ENCODE results near the gene SMAP2.
"Not testable (repeated sequence)": the region's sequence is repeated elsewhere in the genome, so short reads cannot be mapped to it uniquely, and the experiment has no call there.

Gene SMAP2

DNA sequence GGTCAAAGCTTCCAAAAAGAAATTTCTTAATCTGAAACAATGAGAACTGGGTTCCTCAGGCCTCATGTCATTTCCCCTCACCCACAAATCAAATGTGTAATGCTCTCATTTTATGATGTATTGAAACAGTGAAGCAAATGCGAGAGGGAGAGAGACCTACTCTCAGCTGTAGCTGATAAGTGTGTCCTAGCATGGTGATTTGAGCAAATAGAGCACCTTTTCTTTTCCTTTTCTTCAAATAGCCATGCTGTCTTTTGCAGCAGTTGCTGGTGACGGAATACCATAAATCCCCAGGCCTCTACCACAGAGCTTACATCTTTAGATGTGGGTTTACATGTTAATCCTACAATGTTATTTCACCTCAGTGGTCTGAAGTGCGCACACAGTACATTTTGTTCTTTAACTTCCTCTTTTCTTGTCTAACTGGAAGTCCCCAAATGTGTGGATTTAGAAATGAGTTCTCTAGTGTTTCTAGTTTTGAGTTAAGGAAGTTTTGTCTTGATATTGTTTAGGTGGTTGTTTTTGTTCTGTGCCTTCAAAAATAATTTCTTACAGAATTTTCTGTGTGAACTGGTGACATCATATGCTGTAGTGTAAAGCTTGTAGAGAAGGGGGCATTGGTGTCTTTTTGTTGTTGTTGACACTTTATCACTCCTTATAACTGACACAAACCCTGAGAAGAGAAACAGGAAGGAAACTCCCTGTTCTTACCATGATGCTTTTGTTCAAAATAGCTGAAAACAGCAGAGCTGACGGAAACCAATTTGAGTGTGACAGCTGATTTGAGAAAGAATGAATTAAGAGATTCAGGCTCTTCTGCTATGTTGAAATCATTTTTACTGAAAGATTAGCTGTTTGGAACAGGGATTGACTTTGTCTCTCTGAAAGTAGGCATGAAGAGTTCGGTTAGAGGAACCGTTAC is 12.2 kb downstream of the SMAP2 start:
- Histone ChIP-seq H3K4me1 (ENCODE audit: control insufficient read depth, insufficient read depth, low read length) (peaks cover 68% of the 10 kb centered on the region), H3K9ac (ENCODE audit: low read length) (peak overlapping the region; percentile 6), H3K27me3 (replicated peaks; ENCODE audit: control insufficient read depth, insufficient read depth, low read length) (no peaks in the 10 kb centered on the region), H3K9me3 (ENCODE audit: control insufficient read depth, low read length) (no peaks in the 10 kb centered on the region), H3K36me3 (ENCODE audit: control insufficient read depth, insufficient read depth, low read length, severe bottlenecking) (no peaks in the 10 kb centered on the region), H3K4me3 (ENCODE audit: low read length) (no peak overlapping the region)
- DNase-seq (ENCODE audit: low read depth), result no peak

DNA sequence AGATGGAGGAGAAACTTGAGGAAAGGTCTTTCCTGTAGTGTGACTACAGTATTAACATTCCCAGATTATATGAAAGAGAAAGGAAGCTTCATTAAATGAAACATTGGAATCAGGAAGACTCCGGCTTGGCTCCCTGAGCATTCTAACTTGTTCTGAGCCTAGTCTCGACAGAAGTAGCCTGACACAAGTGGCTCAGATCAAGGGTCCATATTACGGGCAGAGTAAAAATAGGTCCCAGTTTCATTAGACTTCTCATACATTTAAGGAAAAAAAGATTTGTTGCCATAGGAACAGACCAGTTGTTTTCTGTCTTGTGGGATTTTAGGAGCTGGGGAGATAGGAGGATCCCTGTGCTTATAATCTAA is 12.8 kb downstream of the SMAP2 start:
- Histone ChIP-seq H3K9me3 (ENCODE audit: control insufficient read depth, low read length) (no peaks in the 10 kb centered on the region), H3K27me3 (replicated peaks; ENCODE audit: control insufficient read depth, insufficient read depth, low read length) (no peaks in the 10 kb centered on the region), H3K9ac (ENCODE audit: low read length) (no peak overlapping the region), H3K4me3 (ENCODE audit: low read length) (no peak overlapping the region), H3K36me3 (ENCODE audit: control insufficient read depth, insufficient read depth, low read length, severe bottlenecking) (no peaks in the 10 kb centered on the region), H3K4me1 (ENCODE audit: control insufficient read depth, insufficient read depth, low read length) (peaks cover 68% of the 10 kb centered on the region)
- no peak for DNase-seq (ENCODE audit: low read depth)

GRCh38 chr1:40386796-40387195 is 13.3 kb downstream of the SMAP2 start:
- no peaks in the 10 kb centered on the region for H3K9me3 ChIP-seq (ENCODE audit: control insufficient read depth, low read length)
- H3K4me1 ChIP-seq (ENCODE audit: control insufficient read depth, insufficient read depth, low read length), result peaks cover 69% of the 10 kb centered on the region
- no peak overlapping the region for H3K4me3 ChIP-seq (ENCODE audit: low read length)
- H3K9ac ChIP-seq (ENCODE audit: low read length), result no peak overlapping the region
- no peaks in the 10 kb centered on the region for H3K27me3 ChIP-seq (replicated peaks; ENCODE audit: control insufficient read depth, insufficient read depth, low read length)
- H3K36me3 ChIP-seq (ENCODE audit: control insufficient read depth, insufficient read depth, low read length, severe bottlenecking), result no peaks in the 10 kb centered on the region
- DNase-seq (ENCODE audit: low read depth), result no peak

- not testable (repeated sequence) for H3K4me3 ChIP-seq (ENCODE audit: low read length); H3K9me3 ChIP-seq (ENCODE audit: control insufficient read depth, low read length); DNase-seq (ENCODE audit: low read depth); H3K9ac ChIP-seq (ENCODE audit: low read length); H3K36me3 ChIP-seq (ENCODE audit: control insufficient read depth, insufficient read depth, low read length, severe bottlenecking); H3K27me3 ChIP-seq (replicated peaks; ENCODE audit: control insufficient read depth, insufficient read depth, low read length)
- H3K4me1 ChIP-seq (ENCODE audit: control insufficient read depth, insufficient read depth, low read length), result peaks cover 67% of the 10 kb centered on the region
Measured at GRCh38 chr1:40387381-40388306, 14.1 kb downstream of the SMAP2 start.

DNA sequence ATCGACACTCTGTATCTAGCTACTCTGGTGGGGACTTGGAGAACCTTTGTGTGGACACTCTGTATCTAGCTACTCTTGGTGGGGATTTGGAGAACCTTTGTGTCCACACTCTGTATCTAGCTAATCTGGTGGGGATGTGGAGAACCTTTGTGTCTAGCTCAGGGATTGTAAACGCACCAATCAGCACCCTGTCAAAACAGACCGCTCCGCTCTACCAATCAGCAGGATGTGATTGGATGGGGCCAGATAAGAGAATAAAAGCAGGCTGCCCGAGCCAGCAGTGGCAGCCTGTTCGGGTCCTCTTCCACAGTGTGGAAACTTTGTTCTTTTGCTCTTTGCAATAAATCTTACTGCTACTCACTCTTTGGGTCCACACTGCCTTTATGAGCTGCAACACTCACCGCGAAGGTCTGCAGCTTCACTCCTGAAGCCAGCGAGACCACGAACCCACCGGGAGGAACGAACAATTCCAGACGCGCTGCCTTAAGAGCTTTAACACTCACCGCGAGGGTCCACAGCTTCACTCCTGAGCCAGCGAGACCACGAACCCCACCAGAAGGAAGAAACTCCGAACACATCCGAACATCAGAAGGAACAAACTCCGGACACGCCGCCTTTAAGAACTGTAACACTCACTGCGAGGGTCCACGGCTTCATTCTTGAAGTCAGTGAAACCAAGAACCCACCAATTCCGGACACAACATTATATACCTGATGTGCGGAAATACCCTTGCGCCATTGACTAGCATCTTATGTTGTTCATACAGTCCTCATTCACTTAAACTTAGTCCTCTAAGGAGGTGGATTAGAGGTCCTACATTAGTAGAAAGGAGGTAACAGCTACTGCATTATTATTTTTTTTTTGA is 15.2 kb downstream of the SMAP2 start:
- H3K9ac ChIP-seq (ENCODE audit: low read length); H3K9me3 ChIP-seq (ENCODE audit: control insufficient read depth, low read length); H3K27me3 ChIP-seq (replicated peaks; ENCODE audit: control insufficient read depth, insufficient read depth, low read length); DNase-seq (ENCODE audit: low read depth); H3K36me3 ChIP-seq (ENCODE audit: control insufficient read depth, insufficient read depth, low read length, severe bottlenecking); H3K4me3 ChIP-seq (ENCODE audit: low read length): not testable (repeated sequence)
- peaks cover 57% of the 10 kb centered on the region for H3K4me1 ChIP-seq (ENCODE audit: control insufficient read depth, insufficient read depth, low read length)

DNA sequence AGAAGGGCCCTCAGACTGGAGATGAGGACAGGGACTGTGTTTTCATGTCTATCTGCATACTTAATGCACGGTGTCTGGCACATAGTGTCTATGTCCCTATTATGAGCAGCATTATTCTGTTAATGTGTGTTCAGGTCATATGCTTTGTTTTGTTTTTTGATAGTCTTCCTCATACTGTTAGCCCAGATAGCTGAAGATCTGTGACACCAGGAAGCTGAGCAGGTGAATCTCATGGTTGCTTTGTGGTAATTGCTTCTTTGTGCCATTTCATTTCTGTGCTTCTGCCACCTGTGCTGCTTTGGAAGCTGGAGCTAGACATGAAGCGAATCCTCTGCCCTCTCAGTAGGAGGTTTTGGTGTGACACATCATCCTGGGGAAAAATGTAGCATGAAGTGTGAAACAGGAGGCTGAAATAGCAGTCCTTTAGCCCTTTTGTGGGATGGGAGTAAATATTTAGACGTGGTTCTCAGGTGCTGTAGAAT is 15.8 kb downstream of the SMAP2 start:
- peaks cover 51% of the 10 kb centered on the region for H3K4me1 ChIP-seq (ENCODE audit: control insufficient read depth, insufficient read depth, low read length)
- peak overlapping the region; percentile 32 for H3K9ac ChIP-seq (ENCODE audit: low read length)
- no peaks in the 10 kb centered on the region for H3K27me3 ChIP-seq (replicated peaks; ENCODE audit: control insufficient read depth, insufficient read depth, low read length)
- DNase-seq (ENCODE audit: low read depth), result no peak
- H3K9me3 ChIP-seq (ENCODE audit: control insufficient read depth, low read length), result no peaks in the 10 kb centered on the region
- H3K4me3 ChIP-seq (ENCODE audit: low read length), result no peak overlapping the region
- no peaks in the 10 kb centered on the region for H3K36me3 ChIP-seq (ENCODE audit: control insufficient read depth, insufficient read depth, low read length, severe bottlenecking)

GRCh38 chr1:40389871-40390560 is 16.5 kb downstream of the SMAP2 start:
- Histone ChIP-seq H3K4me1 (ENCODE audit: control insufficient read depth, insufficient read depth, low read length) (peaks cover 50% of the 10 kb centered on the region), H3K36me3 (ENCODE audit: control insufficient read depth, insufficient read depth, low read length, severe bottlenecking) (no peaks in the 10 kb centered on the region), H3K9ac (ENCODE audit: low read length) (peak overlapping the region; percentile 59), H3K27me3 (replicated peaks; ENCODE audit: control insufficient read depth, insufficient read depth, low read length) (no peaks in the 10 kb centered on the region), H3K9me3 (ENCODE audit: control insufficient read depth, low read length) (no peaks in the 10 kb centered on the region), H3K4me3 (ENCODE audit: low read length) (peak overlapping the region; percentile 68)
- peak; percentile 84 for DNase-seq (ENCODE audit: low read depth)

GRCh38 chr1:40390857-40391256 is 17.3 kb downstream of the SMAP2 start:
- H3K9me3 ChIP-seq (ENCODE audit: control insufficient read depth, low read length), result no peaks in the 10 kb centered on the region
- H3K27me3 ChIP-seq (replicated peaks; ENCODE audit: control insufficient read depth, insufficient read depth, low read length), result no peaks in the 10 kb centered on the region
- no peak for DNase-seq (ENCODE audit: low read depth)
- no peaks in the 10 kb centered on the region for H3K36me3 ChIP-seq (ENCODE audit: control insufficient read depth, insufficient read depth, low read length, severe bottlenecking)
- peaks cover 45% of the 10 kb centered on the region for H3K4me1 ChIP-seq (ENCODE audit: control insufficient read depth, insufficient read depth, low read length)
- H3K4me3 ChIP-seq (ENCODE audit: low read length), result peak overlapping the region; percentile 42
- H3K9ac ChIP-seq (ENCODE audit: low read length), result peak overlapping the region; percentile 59

DNA sequence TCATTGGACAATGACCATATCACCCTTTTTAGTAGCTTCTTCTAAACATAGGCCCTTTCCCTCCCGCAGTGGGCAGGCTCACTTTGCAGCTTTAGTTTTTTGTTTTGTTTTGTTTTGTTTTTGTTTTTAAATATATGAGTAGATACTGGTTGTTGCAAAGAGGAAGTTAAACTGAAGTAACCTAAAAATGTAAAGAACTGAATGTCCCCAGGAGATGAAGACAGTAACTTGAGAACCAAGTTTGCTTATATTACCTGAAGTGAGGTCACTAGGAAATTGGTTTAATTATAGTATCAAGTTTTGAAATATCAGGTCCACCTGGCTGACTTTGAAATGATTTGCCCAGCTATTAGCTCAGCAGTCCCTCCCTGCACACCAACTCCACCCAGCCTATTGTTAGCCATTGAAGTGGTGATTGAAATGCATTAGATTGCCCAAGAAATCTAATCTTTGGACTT is 18.2 kb downstream of the SMAP2 start:
- H3K4me1 ChIP-seq (ENCODE audit: control insufficient read depth, insufficient read depth, low read length), result peaks cover 45% of the 10 kb centered on the region
- H3K4me3 ChIP-seq (ENCODE audit: low read length), result no peak overlapping the region
- no peak for DNase-seq (ENCODE audit: low read depth)
- no peaks in the 10 kb centered on the region for H3K27me3 ChIP-seq (replicated peaks; ENCODE audit: control insufficient read depth, insufficient read depth, low read length)
- no peaks in the 10 kb centered on the region for H3K36me3 ChIP-seq (ENCODE audit: control insufficient read depth, insufficient read depth, low read length, severe bottlenecking)
- H3K9ac ChIP-seq (ENCODE audit: low read length), result no peak overlapping the region
- no peaks in the 10 kb centered on the region for H3K9me3 ChIP-seq (ENCODE audit: control insufficient read depth, low read length)

GRCh38 chr1:40392221-40392620 is 18.7 kb downstream of the SMAP2 start:
- Histone ChIP-seq H3K9me3 (ENCODE audit: control insufficient read depth, low read length) (no peaks in the 10 kb centered on the region), H3K4me3 (ENCODE audit: low read length) (no peak overlapping the region), H3K4me1 (ENCODE audit: control insufficient read depth, insufficient read depth, low read length) (peaks cover 47% of the 10 kb centered on the region), H3K36me3 (ENCODE audit: control insufficient read depth, insufficient read depth, low read length, severe bottlenecking) (no peaks in the 10 kb centered on the region), H3K27me3 (replicated peaks; ENCODE audit: control insufficient read depth, insufficient read depth, low read length) (no peaks in the 10 kb centered on the region), H3K9ac (ENCODE audit: low read length) (no peak overlapping the region)
- peak; percentile 50 for DNase-seq (ENCODE audit: low read depth)

Measured in adipocyte (in vitro differentiated cells).